SKM-1 treated with dmso at 0.1 percent for 144 hours (cell line): ENCODE data around the gene PRR15L.
"Not testable (repeated sequence)": the region's sequence is repeated elsewhere in the genome, so short reads cannot be mapped to it uniquely, and the experiment has no call there.

Source experiments
- DNase-seq: peaks from one replicate; lab custom pipeline; 2025; ENCODE audit not compliant: unreplicated experiment; lab: John Stamatoyannopoulos, UW

PRR15L gene, protein sequence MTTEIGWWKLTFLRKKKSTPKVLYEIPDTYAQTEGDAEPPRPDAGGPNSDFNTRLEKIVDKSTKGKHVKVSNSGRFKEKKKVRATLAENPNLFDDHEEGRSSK

DNA sequence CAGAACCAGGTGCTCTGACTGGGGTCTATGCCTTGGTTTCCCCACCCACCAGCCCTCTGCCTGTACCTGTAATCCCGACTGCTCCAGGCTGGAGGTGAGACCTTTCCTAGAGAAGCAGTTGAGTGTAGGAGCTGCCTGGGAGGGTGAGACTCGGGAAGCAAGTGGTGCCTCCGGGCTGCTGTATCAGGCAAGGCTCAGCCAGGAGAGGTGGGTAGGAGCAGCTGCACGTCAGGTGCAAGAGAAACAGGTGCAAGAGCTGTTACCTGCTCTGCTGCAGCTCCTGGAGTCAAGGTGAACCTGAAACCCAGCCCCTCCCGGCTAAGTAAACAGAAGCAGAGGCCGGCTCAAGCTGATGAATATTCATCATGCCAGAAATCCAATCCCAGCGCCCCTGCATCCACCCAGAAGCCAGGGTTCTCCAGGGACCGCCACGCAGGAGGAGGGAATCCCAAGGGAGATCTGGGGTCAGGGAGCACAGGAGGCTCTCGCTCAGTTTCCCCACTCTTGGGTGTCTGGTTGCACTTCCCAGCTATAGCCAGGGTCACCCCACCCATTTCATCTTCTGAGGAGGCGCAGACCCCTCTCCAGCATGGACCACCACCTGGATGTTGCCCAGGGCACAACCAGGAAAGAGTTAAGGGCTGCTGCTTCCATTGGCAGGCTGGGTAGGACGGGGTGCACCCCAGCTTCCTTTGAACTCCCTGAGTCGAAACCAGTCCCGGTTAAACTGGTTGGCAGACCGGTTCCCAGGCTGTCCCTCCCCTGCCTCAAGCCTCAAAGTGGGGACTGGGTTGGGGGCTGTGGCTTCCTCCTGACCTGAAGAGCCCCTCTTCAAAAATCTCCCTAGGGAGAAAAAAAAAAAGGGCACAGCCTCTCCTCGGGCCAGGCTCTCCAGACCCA is at the start of gene PRR15L:
TSS of gene PRR15L (minus strand) at position 293 of the 900 bp plus-strand sequence. CDS start 4,649 bp downstream, outside the sequence.
- no peak for DNase-seq

- DNase-seq, result peak; percentile 43
Observed at GRCh38 chr17:48006936-48007709, 49.4 kb upstream of the PRR15L start.

DNA sequence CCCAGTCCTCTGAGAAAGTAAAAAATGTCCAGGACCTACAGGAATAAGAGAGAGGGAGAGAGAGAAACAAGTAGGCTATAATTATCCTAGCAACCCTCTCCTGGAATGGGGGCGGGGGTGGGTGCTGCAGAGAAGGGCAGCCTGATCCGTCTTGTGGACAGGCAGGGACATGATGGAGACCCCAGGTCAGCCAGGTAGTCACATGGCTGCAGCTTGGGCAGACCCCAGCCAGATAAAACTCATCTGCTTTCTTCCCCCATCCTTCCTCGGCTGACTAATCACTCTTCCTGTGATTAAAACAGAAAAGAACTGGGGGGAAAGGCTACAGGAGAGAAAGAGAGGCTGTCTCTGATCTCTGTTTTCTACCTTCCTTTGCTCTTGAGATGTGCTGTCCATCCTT is 47.3 kb upstream of the PRR15L start:
- DNase-seq, result no peak

DNA sequence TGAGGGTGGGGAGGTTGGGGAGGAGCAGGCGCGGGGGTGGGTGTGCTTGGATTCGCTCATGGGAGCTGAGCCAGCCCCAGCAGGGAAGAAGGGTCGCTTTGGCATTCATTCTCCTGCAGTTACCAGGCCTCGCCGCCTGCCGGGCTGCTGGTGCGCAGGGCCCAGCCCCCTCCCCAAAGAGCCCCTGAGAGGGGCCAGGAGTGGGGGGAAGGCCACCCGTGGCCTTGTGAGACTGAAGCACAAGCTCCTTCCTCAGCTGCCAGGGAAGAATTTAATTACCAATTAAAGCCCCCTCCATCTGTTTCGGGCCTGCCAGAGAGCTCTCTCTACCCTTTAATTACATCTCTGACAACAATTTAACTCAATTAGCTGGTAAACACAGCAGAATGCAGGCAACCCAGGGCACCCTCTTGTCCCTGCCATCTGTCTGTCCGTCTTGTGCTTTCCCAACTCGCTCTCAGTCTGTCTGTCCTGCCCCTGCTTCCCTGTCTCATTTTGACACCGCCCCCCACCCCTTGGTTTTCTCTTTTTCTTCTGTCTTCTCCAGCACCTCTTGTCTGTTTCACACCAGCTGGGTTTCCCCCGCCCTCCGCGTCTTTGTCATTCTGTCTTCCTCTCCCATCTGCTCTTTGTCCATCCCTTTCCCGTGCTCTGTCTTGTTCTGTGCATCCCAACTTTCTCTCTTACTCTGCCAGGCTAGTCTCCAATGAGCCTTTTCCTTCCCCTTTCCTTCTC is 45.9 kb upstream of the PRR15L start:
- DNase-seq, result no peak

DNA sequence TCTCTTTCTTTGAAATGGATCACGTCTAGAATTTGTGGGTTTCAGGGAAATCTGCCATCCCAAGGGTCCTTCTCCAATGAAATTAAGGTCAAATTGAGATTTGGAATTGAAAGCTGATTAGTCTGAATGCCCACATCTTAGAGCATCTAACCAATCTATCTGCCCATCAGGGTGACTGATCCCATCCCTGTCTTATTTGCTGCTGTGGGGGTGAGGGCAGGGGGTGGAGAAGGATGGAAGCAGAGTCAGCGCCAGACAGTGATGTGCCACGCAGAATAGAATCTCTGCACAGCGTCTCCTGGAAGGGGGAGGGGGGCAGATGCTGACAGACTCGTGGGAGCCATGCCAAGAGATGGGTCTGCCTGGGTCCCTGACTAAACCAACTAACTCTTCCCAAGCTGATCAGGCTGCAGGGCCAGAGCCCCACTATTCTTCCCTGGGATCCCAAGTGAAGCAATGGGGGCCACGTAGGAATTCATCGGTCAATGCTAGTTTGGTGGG is 45.3 kb upstream of the PRR15L start:
- DNase-seq, result no peak

- peak; percentile 85 for DNase-seq
Observed at GRCh38 chr17:48002266-48002915, 44.7 kb upstream of the PRR15L start.

DNA sequence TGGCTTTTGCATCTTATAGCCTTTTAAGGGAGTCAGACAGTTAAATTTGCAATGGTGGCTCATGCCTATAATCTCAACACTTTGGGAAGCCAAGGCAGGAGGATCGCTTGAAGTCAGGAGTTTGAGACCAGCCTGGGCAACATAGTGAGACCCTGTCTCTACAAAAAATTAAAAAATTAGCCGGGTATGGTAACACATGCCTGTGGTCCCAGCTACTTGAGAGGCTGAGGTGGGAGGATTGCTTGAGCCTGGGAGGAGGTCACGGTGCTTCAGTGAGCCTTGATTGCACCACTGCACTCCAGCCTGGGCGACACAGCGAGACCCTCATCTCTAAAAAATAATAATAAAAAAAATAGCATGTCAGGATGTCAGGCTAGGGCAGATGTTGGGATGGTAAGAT is 44.0 kb upstream of the PRR15L start:
- DNase-seq, result not testable (repeated sequence)

DNA sequence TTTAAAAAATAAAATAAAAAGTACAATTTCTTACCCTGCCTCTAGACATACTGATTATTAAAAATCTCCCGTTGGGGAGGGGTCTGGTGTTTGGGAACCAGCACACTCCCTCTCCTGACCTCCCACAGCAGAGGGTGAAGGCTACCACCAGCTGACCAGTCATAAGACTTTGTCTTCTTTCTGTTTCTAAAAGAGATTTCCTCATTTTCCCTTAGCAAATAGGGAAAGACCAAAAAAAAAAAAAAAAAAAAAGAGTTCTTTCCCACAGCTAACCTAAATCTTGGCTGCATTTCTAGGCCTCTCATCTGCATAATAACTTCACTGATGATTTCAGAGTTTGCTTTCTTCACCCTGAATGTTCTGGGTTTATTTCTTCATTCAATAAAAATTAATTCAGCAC is 43.5 kb upstream of the PRR15L start:
- no peak for DNase-seq

- no peak for DNase-seq
Observed at GRCh38 chr17:47999582-47999981, 41.9 kb upstream of the PRR15L start.

- DNase-seq, result no peak
Observed at GRCh38 chr17:47998044-47998443, 40.4 kb upstream of the PRR15L start.

DNA sequence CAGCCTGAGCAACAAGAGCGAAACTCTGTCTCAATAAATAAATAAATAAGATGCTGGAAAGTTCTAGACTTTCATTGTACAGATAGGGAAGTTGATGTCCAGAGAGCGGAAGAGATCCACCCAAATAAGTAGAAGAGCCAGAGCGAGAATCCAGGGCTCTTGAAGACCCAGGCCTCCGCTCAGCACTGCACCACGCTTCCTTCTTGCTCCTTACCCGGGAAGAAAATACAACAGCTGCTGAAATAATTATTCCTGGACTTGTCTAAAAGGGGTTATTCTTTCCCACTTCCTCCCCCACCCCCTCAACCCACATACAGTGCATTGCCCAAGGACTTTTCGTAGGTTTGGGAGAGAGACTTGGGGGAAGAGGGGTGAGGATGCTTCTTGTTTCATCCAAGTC is 39.9 kb upstream of the PRR15L start:
- no peak for DNase-seq

GRCh38 chr17:47996201-47996600 is 38.5 kb upstream of the PRR15L start:
- no peak for DNase-seq

- no peak for DNase-seq
Observed at GRCh38 chr17:47995241-47995935, 37.7 kb upstream of the PRR15L start.

DNA sequence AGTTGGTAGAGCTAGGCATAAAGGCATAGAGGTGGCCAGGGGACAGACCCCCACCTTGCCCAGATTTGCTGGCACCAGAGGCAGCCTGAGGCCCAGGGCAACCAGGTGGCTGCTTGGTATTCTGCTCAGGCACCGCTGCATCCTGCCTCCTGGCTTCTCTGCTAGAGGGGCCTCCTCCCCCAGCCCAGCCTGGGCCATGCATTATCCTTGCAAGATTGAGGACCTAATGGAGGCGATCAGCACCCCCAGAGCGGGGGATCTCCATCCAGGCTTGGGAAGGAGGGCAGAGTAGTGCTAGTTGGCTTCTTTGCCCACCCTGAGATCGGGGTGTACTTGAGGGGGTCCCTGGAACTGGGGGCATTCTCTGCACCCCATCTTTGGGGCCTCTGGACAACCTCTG is 37.0 kb upstream of the PRR15L start:
- no peak for DNase-seq

DNA sequence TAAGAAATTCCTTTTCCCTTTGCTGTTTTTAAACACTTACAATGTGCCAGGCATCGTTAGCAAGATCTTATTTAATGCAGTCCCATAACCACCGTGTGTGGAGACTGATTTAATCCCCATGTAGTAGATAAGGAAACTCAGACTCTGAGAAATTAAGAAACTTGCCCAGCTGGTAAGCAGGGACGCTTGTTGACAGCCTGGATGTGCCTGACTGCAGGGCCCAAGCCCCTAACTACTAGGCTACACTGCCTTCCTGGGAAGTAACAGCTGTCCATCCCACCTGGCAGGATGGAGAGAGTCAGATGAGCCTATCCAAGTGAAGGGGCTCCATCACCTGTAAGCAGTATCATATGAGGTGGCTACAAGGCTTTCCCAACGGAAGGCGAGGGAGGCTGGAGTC is 36.3 kb upstream of the PRR15L start:
- no peak for DNase-seq

DNA sequence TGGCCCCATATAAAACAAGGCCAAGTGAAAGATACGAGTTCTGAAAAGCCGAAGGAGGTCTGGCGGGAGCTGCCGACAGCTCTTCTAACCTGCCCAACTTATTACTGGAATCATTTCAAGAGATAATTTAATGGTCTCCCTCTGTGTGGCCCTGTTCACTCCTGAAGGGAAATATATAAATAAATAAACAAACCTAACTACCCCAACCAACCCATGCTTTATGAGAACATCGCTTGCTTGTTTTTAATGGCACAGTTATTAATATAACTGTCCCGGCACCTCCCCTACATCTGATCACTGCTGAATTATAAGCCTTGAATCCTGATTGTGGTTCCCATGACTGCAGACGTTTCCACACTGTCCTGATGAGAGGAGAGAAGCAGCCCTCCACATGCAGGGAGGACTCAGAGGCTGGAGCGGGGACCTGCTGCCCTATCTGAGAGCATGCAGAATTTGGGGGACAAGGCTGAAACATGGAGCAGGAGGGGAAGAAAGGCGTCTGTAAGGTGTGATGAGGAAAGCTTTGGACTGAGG is 35.4 kb upstream of the PRR15L start:
- no peak for DNase-seq

GRCh38 chr17:47992216-47992615 is 34.5 kb upstream of the PRR15L start:
- no peak for DNase-seq

GRCh38 chr17:47990962-47991731 is 33.5 kb upstream of the PRR15L start:
- DNase-seq, result no peak

GRCh38 chr17:47989700-47990099 is 32.0 kb upstream of the PRR15L start:
- no peak for DNase-seq
